NOMO-1 (cell line): ENCODE data around the gene RUNX3.
A peak's percentile ranks its signal among the peaks of the same experiment; 100 is the strongest.
"Not testable (repeated sequence)": the region's sequence is repeated elsewhere in the genome, so short reads cannot be mapped to it uniquely, and the experiment has no call there.

Experiments
- DNase-seq, 2 experiments: peaks; one replicate each; lab custom pipeline; 2025; ENCODE audit not compliant: unreplicated experiment in 2 of 2; lab: John Stamatoyannopoulos, UW

Gene RUNX3

DNA sequence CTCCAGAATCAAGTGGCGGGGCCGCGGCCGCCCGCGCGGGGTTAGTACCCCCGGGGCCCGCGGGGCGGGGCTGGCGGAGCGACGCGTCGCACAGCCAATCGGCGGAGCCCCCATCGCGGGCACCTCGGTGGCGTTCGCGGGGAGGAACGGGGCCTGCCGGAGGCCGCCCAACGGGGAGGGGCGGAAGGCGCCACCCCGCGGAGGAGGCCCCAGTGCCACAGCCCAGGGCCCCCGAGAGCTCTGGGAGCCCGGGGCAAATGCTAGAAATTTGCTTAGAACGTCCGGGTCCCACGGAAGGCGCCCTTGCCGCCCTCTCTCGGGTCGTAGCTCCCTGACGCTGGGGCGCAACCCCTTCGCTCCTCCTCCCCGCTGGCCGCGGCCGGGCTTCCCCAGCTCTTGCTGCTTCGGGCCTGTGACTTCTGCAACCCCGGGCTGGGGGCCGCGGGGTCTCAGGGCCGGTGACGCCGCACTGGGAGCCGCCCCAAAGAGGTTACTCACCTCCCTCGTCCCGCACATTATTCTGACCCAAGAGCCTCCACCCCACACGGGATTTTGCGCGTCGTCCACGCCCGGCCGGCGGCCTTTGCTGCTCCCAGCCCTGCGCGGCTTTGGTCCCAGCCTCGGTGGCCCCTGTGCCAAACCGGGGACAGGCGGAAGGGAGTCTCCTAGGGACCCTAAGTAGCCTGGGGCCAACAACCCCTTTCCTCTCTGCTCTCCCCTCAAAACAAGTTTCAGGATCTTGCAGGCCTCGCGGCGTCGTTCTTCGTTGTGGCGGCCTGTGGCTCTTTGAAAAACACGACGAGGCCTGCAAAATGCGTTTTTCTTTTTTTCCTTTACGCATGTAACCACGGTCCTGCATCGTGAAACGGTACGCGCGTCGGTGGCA, at the start of gene RUNX3:
RUNX3 (minus strand) TSS at position 17 of the 886 bp plus-strand sequence. CDS start 408 bp downstream, outside the sequence.
- peak; percentile 81 to 90 for DNase-seq

DNA sequence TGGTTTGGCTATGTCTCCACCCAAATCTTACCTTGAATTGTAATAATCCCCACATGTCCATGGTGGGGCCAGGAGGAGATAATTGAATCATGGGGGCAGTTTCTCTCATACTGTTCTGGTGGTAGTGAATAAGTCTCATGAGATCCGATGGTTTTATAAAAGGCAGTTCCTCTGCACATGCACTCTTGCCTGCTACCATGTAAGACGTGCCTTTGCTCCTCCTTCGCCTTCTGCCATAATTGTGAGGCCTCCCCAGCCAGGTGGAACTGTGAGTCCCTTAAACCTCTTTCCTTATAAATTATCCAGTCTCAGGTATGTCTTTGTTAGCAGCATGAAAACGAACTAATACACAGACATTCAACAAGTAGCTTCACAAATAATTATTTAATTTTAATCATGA, 49.2 kb upstream of the RUNX3 start:
- DNase-seq = not testable (repeated sequence)

DNA sequence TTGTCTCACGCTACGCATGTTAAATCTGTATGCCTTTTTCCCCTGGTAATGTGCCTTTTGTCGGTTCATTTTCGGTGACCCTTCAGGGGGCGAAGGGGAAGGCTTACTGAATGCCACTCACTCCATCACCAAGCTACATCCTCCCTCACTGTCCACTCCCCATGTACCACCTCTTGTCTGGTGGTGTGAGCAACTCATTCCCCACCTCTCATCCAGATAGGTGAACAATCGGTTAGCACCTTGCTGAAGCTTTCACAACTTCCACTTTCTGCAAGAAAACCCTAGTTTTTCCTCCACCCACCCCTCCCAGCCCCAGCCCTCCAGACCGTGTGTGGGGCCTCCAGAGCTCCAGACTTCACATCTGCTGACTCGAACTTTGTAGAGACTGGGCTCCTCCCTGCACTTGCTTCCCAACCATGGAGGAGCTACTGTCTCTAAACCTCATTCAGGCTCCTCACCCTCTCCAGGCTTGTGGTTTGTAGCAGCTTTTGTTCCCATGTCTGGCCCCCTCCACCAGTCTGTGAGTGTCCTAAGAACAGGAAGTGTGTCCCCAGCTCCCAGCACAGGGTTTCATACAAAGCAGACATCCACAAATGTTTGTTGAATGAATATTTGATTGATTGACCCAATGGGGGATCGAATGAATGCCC, 48.4 kb upstream of the RUNX3 start:
- DNase-seq = peak; percentile 45 to 70

DNA sequence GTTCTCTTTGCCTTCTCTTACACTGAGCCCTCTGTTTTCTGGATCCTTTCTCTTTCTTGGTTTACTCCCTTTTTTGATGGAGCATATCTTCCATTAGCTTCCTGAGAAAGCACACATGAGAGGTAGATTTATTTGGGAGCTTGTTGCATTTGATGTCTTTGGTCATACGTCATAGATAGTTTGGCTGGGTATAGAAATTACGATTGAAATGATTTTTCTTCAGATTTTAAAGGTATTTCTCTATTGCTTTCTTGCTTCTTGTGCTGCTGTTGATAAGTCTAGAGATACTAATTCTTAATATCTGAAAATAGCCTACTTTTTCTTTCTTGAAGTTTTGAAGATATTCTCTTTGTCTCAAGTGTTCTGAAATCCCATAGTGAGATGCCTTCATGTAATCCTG, 45.3 kb upstream of the RUNX3 start:
- no peak for DNase-seq

GRCh38 chr1:24973315-24973714, 43.2 kb upstream of the RUNX3 start:
- DNase-seq = no peak

GRCh38 chr1:24972915-24973242, 42.8 kb upstream of the RUNX3 start:
- DNase-seq = no peak

DNA sequence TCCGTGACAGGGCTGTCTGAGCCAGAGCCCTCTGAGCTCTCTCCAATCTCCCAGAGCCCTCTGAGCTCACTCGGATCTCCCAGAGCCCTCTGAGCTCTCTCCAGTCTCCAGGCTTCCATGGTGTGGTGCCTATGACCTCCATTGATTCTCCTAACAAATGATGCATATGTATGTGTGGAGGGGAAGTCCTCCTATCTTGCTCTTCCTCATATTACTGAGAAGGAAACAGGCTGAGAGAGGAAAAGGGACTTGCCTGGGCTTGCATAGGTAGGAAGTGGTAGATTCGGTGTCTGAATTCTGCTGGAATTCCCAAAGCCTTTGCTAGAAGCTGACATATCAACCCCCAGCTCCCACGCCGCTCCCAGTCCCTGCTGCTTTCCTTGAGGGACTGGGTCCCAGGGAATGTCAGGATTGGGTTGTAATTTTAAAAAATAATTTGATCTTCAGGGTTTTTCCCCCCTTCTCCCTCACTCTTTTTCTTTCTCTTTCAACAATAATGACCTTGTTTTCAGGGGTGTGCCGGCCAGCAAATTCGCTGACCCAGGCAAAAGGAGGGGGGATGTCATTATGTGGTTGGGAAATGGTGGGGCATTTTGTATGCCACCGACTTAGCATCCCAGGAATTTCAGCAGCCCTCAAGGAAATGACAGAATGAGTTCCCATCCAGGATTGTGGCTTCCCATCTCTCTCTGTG, 42.3 kb upstream of the RUNX3 start:
- no peak for DNase-seq

GRCh38 chr1:24970926-24971875, 41.1 kb upstream of the RUNX3 start:
- DNase-seq = no peak

DNA sequence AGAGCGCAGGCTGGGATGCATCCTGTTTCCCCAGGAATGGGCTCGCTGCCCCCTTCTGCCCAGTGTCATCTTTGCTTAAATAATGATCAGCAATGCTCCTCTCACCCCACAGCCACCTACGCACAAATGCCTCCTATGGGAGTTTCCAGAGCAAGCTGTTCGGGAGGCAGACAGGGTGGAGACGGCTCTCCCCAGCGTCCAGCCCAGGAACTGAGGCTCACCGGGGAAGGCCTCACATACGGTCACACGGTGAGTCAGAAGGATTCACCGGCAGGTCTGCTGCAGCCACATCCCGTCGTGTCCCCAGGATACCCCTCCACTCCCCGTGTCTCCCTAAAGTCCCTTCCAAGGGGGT, 40.3 kb upstream of the RUNX3 start:
- no peak for DNase-seq

DNA sequence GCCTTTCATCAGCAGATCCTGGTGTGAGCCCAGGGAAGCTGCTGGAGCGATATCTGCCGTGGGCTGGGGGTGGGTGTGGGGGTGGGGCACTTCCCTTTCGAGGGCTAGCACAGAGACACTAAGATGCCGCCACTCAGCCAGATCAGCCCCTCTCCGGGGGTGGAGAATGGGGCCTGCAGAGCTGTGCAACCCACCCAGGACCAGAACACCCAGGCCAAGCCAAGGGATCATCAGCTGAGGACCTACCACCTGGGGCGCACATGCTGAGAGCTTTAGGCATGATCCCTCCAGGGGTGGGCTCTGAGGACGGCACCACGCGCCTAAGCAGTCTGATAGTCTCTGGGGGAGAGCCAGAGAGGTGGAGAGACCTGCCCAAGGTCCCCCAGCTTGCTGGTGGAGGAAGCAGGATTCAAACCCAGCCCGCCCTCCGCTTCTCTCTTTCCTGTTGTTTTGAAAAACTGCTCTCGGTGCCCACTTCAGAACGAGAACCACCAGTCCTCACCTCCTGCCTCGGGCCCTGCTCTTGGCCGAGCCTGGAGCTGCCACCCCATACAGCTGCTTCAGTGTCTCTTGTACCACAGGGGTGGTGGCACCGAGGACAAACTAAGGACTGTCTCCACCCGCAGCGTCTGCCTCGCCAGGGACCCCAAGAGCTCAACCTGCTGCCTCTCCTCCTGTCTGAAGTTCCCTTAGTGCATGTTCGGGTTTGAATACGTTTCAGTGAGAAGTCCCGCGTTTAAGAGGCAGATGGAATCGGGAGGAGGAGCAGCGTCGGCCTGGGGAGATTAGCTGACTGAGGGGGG, 39.7 kb upstream of the RUNX3 start:
- no peak for DNase-seq

DNA sequence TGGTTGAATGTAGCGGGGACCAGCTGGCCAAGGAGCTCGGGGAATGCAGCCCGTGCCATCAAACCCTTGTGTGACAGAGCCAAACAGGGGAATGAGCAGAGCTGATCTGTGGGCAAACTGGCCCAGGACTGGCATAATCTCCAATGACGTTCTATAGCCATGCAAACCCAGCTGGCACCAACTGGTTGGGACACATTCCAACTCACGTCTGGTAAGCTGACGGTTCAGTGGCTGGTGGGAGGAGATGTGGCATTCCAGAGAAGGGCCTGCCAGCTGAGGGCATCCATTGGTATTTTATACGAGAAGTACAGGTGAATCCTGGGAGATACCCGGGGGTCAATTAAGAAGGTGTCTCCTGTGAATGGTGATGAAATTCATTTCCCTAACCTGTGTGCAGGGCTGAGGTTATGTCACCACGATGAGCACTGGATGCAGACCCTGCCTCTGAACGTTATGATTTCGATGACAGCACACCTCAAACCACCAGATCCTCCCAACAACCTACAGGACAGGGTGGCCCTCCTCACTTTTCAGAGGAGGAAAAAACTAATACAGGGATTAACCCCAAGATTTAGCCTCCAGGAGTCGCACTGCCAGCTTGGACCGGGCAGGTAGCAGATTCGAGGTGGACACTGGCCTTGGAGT, 39.0 kb upstream of the RUNX3 start:
- no peak for DNase-seq

DNA sequence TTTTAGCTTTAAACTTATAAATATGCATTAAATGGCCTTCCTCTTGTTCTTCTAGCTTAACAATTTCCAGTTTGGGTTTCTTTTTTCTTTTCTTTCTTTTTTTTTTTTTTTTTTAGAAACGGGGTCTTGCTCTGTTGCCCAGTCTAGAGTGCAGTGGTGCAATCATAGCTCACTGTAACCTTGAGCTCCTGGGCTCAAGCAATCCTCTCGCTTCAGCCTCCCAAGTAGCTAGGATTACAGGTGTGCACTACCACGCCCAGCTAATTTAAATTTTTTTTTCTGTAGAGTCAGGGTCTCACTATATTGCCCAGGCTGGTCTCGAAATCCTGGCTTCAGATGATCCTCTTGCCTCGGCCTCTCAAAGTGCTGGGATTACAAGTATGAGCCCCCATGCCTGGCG, 37.9 kb upstream of the RUNX3 start:
- no peak for DNase-seq

DNA sequence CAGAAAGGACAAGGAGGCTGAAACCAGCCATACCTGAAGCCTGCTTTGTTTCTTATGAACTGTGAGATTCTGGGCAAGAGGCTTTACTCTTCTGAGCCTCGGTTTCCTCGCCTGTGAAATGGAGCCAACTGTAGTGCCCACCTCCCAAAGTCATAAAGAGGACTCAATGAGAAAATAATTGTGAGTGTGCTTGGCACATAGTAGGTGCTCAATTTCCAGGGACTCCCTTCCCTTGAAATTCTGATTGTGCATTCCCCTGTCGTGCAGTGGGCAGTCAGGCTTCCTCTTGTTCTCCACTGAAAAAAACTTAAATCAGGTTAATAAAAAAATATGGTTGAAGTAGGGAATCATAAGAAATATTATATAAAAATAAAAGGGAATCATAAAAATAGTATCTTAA, 37.5 kb upstream of the RUNX3 start:
- DNase-seq = no peak

DNA sequence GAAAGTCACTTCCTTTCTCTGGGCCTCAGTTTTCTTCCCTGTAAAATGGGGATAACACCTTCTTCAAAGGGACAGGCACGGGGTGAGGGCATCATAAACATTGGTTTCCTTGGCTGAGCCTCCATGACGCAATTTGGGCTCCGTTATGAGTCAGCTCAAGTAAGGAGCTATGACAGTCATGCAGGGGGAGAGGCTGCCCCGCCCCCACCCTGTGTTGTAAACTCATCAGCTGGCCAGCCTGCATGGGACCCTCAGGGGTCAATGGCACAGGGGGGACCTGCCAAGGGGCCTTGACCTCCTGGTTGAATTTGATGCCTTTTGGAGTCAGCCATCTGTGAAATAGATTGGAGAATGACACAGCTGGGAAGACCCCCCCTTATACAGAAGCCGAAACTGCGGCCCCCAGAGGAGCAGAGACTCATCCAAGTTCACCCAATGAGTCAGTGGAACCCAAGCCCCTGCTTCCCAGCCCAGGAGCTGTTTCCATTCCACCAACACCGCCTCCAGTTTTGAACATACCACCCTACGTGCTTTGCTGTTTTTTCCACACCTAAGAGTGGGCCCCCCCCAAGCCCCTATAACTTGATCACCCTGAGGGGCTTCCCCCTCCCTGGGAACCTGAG, 36.8 kb upstream of the RUNX3 start:
- peak; percentile 79 to 83 for DNase-seq

- DNase-seq = no peak
Observed at GRCh38 chr1:24966121-24966723, 36.1 kb upstream of the RUNX3 start.

DNA sequence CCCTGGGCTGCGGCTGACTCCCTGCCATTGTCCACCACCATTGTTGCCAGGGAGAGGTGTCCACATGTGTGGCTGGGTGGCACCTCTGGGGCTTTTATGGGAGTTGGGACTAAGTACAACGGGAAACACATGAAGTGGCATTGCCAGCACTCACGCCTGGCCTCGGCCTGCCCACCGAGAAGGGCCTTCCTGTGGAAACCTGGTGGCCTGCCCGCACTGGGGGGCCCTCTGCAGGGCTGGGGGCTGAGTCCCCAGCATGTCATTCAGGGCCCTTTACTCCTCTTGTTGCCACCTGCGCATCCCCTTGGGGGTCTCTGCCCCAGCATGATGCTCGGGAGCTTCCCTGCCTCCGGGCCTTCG, 35.5 kb upstream of the RUNX3 start:
- no peak for DNase-seq

- peak; percentile 94 for DNase-seq
Observed at GRCh38 chr1:24964811-24965570, 34.9 kb upstream of the RUNX3 start.
